GM21447 (cell line): ENCODE data around the gene TIMP1.

Source experiments
- ATAC-seq: cut with Tn5 transposase; IDR thresholded peaks from one replicate; pipeline ENCODE4 v1.9.1; 2021; ENCODE audit not compliant: unreplicated experiment

TIMP1 gene

DNA sequence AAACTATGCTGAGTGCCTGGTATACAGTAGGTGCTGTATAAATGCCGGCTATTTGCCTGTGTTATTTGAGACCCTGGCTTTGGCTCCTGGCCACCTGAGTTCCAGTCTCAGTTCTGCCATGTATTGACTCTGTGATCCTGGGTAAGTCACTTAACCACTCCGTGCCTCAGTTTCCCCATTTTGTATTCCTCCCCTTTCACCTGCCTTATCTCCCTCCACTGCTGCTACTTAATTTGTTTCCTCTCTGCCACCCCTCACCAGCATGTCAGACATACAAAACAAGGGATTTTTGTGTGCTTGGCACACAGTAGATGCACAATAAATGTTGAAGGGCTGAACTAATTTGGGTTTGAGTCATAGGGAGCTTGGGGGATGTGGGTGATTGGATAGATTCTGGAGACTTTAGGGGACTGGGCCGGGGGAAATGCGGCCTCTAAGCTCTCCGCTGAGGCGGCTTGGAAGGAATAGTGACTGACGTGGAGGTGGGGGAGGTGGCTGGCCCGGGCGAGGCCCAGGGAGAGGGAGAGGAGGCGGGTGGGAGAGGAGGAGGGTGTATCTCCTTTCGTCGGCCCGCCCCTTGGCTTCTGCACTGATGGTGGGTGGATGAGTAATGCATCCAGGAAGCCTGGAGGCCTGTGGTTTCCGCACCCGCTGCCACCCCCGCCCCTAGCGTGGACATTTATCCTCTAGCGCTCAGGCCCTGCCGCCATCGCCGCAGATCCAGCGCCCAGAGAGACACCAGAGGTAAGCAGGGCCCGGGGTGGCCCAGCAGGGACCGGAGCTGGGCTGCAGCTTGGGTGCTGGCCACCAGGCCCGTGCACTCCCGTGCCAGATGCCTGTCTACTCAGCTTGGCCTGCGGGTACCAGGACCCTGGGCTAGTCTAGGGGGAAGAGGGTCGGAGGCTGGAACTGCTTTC lies at the start of gene TIMP1:
Gene TIMP1 (plus strand): TSS at position 706 of the 917 bp plus-strand sequence. CDS start 980 bp downstream, outside the sequence.
- peak; percentile 85 for ATAC-seq

DNA sequence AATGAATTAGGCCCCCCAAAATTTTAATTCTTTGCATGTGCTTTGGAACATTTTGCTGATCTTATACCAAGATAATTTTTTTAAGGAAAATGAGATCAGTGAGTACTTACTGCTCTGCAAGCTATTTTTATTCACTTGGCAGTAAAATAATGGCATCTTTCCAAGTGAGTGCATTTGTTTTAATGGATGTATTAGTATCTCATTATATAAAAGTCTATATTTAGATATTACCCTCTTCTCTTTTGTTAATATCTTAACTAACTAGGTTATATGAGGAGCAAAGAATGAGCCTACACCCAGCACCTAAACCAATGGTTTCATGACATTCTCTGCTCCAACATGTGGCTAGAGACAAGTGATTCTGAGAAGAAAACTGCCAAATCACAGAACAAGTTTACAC lies 42.4 kb upstream of the TIMP1 start:
- ATAC-seq: no peak

DNA sequence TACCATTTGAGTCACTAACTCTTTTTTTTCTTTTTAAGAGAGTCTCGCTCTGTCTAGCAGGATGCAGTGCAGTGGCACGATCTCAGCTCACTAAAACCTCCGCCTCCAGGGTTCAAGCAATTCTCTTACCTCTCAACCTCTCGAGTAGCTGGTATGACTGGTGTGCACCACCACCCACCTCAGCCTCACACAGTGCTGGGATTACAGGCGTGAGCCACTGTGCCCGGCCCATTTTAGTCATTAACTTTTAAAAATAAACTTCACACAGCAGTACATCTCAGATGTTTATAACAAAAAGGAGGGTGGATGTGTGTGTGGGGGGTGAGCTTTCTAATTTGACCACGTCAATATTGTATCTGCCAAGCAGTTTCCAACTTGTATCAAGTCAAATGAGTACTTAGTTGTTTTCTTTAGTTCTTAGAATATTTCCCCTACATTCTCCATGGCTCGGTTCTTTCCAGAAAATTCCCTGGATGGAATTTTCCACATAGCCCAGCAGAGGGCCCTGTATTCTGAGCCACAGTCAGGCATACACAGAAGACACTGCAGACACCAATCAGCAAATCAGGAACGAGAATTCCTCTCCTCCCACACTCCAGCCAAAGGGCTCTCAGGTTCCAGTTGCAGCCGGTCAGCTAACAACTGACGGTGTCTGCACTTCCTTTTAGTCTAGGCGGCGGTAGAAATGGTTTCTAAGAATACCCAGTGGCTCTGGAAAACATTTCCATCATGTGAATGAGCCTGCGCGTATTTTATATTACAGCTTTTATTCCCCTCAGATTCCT lies 41.3 kb upstream of the TIMP1 start:
- no peak for ATAC-seq

DNA sequence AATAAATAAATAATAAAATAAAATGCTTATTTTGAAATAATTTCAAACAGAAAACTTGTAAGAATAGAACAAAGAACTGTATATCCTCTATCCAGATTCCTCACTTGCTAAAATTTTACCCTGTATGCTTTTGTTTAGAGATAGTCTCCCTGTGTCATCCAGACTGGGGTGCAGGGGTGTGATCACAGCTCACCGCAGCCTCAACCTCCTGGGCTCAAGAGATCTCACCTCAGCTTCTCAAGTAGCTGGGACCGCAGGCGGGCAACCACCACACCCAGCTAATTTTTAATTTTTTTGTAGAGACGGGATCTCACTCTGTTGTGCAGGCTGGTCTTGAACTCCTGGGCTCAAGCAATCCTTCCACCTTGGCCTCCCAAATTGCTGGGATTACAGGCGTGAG lies 38.7 kb upstream of the TIMP1 start:
- ATAC-seq: no peak

DNA sequence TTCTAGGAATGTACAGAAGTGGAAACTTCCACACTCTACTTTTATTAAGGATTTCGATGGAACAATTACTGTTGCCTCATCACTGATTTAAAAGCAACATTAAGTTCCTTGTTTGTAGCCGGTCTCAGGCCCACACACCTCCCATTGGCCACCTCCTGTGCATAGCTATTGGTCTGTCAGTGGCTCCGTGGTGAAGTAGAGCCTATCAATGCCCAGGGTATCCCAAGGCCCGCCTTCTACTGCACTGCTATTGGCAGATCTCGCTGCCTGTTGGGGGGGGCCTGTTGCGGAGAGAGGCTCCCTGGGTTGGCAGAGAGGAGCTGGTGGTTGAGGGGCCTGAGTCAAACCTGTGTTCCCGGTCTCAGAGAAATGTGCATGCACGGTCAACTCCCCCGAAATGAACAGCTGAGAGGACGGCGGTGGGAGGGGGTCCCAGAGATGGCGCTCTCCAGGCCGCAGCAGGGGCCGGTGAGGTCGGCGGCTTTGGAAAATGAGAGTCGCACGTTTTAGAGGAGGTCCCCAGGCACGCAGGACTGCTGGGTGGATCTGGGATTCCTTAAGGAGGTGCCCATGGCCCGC lies 26.1 kb upstream of the TIMP1 start:
- peak; percentile 88 for ATAC-seq

DNA sequence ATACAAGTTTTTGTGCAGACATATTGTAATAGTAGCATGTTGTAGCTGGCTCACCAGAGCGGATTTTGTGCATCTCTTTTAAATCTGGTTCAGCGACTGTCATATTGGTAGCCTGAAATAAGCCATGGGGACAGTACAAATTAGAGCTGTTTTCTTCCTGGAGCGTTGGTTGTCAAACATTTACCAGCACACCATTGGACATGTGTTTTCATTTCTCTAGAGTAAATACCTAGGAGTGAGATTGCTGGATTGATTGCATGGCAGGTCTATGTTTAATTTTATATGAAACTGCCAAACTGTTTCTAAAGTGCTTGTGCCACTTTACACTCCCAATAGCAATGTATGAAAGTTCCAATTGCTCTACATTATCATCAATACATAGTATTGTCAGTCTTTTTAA lies 23.8 kb upstream of the TIMP1 start:
- ATAC-seq: no peak

DNA sequence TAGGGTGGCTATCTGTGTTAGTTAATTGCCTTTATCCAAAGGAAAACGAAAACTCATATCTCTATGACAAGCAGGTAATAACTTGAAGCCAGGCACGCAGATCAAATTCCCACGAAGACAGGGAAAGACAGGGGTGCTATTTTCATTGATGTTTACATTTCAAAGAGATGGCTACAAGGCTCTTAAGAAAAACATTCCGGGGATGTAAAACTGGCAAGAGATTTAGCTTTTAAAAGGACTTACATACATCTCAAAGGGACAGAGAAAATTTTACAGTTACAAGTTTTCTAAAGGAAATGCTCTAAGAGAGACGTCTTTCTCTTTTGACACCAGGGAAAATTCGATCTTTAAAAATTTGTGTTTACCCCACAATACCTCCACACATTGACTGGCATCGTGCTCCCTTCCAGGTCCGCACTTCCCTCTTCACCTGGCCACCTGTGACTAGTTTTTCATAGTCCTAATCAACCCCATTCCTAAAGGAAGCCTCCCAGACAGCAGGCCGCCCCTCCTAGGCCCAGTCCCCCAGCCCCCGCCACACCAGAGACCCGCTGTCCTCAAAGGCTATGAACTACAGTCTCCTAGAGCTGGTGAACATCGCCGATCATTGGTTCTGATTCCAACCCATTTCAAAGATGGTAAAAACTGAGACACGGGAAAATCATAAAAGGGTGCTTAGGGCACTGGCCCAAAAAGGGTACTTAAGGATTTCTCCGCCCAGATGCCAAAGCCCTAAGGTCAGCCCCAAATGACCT lies 21.9 kb upstream of the TIMP1 start:
- ATAC-seq: no peak

DNA sequence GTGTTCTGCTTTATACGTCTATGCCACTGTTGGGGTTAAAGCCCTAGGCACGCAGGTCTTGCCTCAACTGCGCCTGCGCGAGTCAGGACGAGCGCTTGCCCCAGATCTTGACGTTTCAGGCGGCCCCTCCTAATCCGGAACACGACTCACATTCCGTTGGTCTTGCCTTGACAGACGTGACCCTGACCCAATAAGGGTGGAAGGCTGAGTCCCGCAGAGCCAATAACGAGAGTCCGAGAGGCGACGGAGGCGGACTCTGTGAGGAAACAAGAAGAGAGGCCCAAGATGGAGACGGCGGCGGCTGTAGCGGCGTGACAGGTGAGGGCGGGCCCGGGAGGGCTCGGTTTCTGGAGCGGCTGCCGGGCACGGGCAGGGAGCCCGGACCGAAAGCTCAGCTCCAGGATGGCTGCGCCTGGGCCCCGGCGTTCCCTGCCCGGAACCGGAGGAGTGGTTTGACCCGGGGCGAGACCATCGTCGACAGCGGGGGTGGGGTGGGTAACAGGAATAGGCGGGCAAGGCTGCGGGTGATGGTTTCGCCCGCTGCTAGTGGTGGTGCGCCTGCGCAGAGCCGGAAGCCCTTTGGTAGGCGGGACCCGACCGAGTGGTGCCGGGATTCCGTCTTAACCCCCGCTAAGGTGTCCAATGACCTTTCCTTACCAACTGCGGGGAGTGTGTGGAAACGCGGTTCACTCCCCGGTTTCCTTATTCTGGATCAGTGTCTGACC lies 21.1 kb upstream of the TIMP1 start, which contains the start of gene ARAF:
Gene ARAF (plus strand): TSS at position 272 of the 725 bp plus-strand sequence. CDS start 1,763 bp downstream, outside the sequence.
- ATAC-seq: peak; percentile 87

DNA sequence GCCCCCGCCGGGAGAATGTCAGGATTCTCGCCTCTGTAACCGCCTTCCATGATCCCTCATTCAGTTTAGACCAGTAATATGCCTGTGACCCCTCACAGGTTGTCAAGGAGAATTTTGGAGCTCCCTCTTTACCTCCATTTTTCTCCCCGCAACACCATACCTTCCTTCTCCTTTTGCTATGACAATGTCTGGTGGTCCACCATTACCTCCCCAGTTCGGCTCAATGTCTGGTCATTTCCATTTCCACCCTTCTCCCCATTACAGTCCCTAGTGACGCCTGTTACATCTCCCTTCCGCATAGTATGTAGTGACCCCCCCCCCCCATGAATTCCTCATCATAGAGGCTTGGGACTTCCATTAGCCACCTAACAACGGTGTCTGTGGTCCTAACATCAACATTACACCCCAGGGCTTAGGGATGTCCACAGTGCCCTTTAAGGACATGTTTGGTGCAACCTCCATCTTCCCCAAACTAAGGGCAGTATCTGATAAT lies 20.5 kb upstream of the TIMP1 start:
- ATAC-seq: no peak

DNA sequence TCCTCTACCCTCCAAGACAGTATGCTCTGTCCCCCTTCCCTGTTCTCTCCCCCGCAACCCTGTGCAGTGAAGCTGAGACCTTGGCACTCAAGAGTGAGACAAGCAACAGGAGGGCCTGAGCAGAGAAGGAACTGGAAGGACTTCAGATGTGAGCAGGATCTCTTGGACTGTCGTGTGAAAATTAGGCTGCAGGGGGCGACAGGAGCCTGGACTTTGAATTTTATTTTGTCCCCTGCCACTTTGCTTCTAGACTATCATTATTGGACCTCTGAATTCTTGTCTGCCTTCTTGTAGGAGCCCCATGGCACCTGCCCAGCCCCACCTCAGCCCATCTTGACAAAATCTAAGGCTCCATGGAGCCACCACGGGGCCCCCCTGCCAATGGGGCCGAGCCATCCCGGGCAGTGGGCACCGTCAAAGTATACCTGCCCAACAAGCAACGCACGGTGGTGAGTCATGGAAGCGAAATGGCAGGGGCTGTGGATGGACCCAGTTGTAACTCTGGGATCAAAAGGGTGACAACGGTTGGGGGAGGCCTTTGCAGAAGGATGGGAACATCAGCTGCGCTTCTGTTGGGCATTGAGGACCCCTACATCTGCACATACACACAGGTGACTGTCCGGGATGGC lies 19.5 kb upstream of the TIMP1 start:
- ATAC-seq: no peak

DNA sequence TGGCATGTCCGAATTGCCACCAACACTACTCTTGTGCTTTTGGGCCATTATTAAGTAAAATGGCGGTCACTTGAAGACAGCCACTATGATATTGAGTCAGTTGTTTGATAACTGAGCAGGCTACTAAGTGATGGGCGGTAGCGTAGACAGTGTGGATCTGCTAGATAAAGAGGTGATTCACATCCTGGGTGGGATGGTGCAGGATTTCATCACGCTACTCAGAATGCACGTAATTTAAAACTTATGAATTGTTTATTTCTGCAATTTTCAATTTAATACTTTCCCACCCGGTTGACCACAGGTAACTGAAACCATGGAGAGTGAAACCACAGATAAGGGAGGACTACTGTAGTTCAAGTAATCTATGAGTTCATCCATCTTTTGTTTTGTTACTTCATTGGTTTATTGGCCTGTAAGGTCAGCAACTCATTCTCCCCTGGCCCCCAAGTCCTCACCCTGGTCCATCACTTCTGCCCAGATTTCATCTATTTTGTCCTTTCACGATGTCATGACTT lies 18.4 kb upstream of the TIMP1 start:
- ATAC-seq: no peak

DNA sequence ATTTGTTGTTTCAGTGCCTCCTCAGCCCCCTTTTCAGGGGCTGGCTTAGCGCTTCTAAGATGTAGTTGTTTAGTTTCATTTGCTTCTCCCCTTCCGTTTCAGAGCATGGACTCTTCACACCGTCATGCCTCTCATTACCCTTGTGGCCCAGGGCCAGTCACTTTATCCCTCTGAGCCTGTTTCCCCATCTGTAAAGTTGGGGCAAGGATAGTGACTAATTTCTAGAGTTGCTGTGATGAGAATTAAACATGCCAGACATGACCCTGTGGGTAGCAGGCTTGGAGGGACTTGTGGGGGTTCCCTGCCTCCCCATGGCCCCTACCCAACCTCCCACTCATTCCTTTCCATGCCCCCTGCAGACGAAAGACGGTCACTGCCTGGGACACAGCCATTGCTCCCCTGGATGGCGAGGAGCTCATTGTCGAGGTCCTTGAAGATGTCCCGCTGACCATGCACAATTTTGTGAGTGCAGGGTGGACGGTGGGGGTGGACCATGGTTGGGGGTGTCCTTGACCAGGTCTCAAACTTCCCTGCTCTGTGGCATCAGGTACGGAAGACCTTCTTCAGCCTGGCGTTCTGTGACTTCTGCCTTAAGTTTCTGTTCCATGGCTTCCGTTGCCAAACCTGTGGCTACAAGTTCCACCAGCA lies 17.7 kb upstream of the TIMP1 start:
- no peak for ATAC-seq

DNA sequence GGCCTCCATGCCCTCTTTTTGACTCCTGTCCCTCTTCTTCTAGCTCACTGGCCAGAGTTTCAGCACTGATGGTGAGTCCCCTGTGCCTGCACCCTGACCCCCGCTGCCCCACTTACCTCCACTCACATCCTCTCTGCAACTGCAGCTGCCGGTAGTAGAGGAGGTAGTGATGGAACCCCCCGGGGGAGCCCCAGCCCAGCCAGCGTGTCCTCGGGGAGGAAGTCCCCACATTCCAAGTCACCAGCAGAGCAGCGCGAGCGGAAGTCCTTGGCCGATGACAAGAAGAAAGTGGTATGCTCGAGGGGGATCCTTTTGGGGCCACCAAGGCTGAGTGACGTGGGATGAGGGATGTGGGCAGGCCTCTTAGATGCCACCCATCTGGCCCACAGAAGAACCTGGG lies 15.4 kb upstream of the TIMP1 start:
- no peak for ATAC-seq

DNA sequence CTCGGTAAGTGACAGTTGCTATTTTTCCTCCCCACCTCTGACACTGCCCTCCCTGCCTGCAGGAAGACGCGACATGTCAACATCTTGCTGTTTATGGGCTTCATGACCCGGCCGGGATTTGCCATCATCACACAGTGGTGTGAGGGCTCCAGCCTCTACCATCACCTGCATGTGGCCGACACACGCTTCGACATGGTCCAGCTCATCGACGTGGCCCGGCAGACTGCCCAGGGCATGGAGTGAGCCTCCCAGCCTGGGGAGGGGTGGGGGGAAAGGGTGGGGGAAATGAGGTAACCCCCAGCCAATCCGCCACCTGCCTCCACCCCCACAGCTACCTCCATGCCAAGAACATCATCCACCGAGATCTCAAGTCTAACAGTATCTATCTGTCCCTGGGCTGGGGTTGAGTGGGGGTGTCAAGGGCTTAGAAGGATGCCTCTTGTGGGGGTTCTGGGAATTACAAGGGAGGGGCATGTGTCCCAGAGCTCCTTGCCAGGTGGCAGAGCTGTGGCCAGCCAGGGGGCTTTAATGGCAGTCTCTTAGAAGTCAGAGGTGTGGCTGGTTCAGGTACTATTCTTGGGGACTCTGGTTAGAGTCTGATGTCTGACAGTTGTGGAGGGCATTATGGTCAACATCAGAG lies 13.5 kb upstream of the TIMP1 start:
- ATAC-seq: no peak

DNA sequence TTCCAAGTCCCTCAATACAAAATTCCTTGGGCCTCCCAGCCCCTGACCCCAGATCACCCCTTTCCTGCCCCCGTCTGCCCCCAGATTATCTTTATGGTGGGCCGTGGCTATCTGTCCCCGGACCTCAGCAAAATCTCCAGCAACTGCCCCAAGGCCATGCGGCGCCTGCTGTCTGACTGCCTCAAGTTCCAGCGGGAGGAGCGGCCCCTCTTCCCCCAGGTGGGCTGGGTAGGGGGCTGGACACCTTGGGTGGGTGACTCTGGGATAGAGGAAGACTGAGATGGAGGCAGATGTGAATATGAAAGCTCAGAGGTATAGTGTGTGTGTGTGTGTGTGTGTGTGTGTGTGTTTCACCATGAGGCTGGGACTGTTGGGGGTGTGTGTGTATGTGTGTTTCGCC lies 11.4 kb upstream of the TIMP1 start:
- ATAC-seq: no peak

DNA sequence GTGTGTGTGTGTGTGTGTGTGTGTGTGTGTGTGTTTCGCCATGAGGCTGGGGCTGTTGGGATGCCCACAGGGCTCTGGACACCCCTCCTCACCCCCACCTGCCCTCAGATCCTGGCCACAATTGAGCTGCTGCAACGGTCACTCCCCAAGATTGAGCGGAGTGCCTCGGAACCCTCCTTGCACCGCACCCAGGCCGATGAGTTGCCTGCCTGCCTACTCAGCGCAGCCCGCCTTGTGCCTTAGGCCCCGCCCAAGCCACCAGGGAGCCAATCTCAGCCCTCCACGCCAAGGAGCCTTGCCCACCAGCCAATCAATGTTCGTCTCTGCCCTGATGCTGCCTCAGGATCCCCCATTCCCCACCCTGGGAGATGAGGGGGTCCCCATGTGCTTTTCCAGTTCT lies 11.0 kb upstream of the TIMP1 start:
- ATAC-seq: no peak

DNA sequence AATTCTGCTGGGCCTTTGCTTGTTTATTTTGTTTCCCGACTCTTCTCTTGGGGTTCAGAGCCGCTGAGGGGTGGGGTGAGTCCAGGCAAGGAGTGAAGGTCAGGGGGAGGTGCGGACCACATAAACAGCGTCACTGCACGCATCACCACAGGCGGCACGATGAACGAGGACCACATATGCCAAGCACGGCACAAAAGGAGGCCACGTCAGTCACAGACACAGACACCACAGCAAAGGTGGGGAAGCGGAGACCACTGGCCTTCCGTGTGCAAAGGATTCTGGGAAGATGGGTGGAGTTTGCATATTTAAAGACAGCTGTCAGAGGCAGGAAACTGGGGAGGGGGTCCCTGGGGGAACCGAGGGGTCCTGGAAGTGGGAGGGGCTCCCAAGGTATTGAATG lies 10.3 kb upstream of the TIMP1 start:
- no peak for ATAC-seq

DNA sequence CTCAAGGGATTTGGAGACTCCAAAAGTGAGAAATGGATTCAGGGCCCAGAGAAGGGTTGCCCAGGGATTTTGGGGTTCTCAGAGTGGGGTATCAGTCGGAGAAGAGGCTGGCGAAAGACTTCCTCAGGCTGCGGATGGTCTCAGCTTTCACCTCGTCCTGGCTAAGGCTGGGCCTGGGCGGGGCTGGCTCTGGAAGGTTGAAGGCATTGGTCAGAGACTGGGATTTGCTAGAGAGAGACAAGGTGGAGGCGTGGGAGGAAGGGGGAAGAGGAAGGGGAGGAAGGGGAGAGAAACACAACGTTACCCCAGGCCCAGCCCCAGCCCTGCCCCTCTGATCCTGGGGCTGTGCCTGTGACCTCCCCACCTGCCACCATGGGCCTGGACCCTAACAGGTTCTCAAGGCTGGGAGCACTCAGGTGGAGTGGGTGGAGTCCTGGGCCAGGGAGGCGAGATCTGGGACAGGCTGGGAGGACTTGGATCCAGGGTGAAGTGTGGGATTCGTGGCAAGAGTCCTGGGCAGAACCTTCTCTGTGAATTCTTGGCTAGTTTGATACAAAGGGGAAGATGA lies 9.4 kb upstream of the TIMP1 start:
- no peak for ATAC-seq
